Measurements from ENCODE around the gene MAP6.
"Not testable (repeated sequence)": the region's sequence is repeated elsewhere in the genome, so short reads cannot be mapped to it uniquely, and the experiment has no call there.

MAP6 gene

GRCh38 chr11:75691804-75692203 is 23.0 kb upstream of the MAP6 start:
- no peak for TF ChIP-seq CTCF (IDR thresholded peaks at IDR 0.05; ENCODE audit: insufficient read depth, low read length, poor library complexity, severe bottlenecking)
- no peak for DNase-seq (ENCODE audit: extremely low read depth, insufficient read length)
- Histone ChIP-seq H3K36me3 (ENCODE audit: control insufficient read depth, insufficient read depth, low read length) (no peaks in the 10 kb centered on the region), H3K4me3 (replicated peaks; ENCODE audit: low read depth, low read length) (no peak overlapping the region), H3K27me3 (replicated peaks; ENCODE audit: control insufficient read depth, insufficient read depth, low read length) (no peaks in the 10 kb centered on the region)

- H3K4me3 ChIP-seq (replicated peaks; ENCODE audit: low read depth, low read length): no peak overlapping the region; the same call in 1 of the 2 replicates
- H3K27me3 ChIP-seq (replicated peaks; ENCODE audit: control insufficient read depth, insufficient read depth, low read length): no peaks in the 10 kb centered on the region
- DNase-seq (ENCODE audit: extremely low read depth, insufficient read length): peak; percentile 61
- TF ChIP-seq CTCF (IDR thresholded peaks at IDR 0.05; ENCODE audit: insufficient read depth, low read length, poor library complexity, severe bottlenecking): no peak
- H3K36me3 ChIP-seq (ENCODE audit: control insufficient read depth, insufficient read depth, low read length): no peaks in the 10 kb centered on the region
Measured at GRCh38 chr11:75689863-75690609, 21.2 kb upstream of the MAP6 start.

- H3K27me3 ChIP-seq (replicated peaks; ENCODE audit: control insufficient read depth, insufficient read depth, low read length); H3K4me3 ChIP-seq (replicated peaks; ENCODE audit: low read depth, low read length); H3K36me3 ChIP-seq (ENCODE audit: control insufficient read depth, insufficient read depth, low read length); DNase-seq (ENCODE audit: extremely low read depth, insufficient read length): not testable (repeated sequence)
Measured at GRCh38 chr11:75683856-75684255, 15.0 kb upstream of the MAP6 start.

- DNase-seq (ENCODE audit: extremely low read depth, insufficient read length): no peak
- H3K4me3 ChIP-seq (replicated peaks; ENCODE audit: low read depth, low read length): no peak overlapping the region
- TF ChIP-seq CTCF (IDR thresholded peaks at IDR 0.05; ENCODE audit: insufficient read depth, low read length, poor library complexity, severe bottlenecking): no peak
- no peaks in the 10 kb centered on the region for H3K36me3 ChIP-seq (ENCODE audit: control insufficient read depth, insufficient read depth, low read length)
- no peaks in the 10 kb centered on the region; the same call in 1 of the 2 replicates for H3K27me3 ChIP-seq (replicated peaks; ENCODE audit: control insufficient read depth, insufficient read depth, low read length)
Measured at GRCh38 chr11:75679566-75679965, 10.7 kb upstream of the MAP6 start.

GRCh38 chr11:75678620-75679259 is 9.9 kb upstream of the MAP6 start:
- Histone ChIP-seq H3K27me3 (replicated peaks; ENCODE audit: control insufficient read depth, insufficient read depth, low read length) (no peaks in the 10 kb centered on the region; the same call in 1 of the 2 replicates), H3K36me3 (ENCODE audit: control insufficient read depth, insufficient read depth, low read length) (no peaks in the 10 kb centered on the region), H3K4me3 (replicated peaks; ENCODE audit: low read depth, low read length) (no peak overlapping the region)
- no peak for TF ChIP-seq CTCF (IDR thresholded peaks at IDR 0.05; ENCODE audit: insufficient read depth, low read length, poor library complexity, severe bottlenecking)
- no peak for DNase-seq (ENCODE audit: extremely low read depth, insufficient read length)

- TF ChIP-seq CTCF (IDR thresholded peaks at IDR 0.05; ENCODE audit: insufficient read depth, low read length, poor library complexity, severe bottlenecking): no peak
- H3K27me3 ChIP-seq (replicated peaks; ENCODE audit: control insufficient read depth, insufficient read depth, low read length): no peaks in the 10 kb centered on the region; the same call in 1 of the 2 replicates
- no peak overlapping the region for H3K4me3 ChIP-seq (replicated peaks; ENCODE audit: low read depth, low read length)
- H3K36me3 ChIP-seq (ENCODE audit: control insufficient read depth, insufficient read depth, low read length): no peaks in the 10 kb centered on the region
- no peak for DNase-seq (ENCODE audit: extremely low read depth, insufficient read length)
Measured at GRCh38 chr11:75677909-75678308, 9.1 kb upstream of the MAP6 start.
